ENCODE data around the gene SCMH1. TPM values are rescaled to one million over a fixed set of nuclear protein-coding genes. Genes with fewer than 3 reads are reported as not detected.
"Not testable (repeated sequence)": the region's sequence is repeated elsewhere in the genome, so short reads cannot be mapped to it uniquely, and the experiment has no call there.

Gene SCMH1
- total and polyA plus RNA-seq, 12 donors, result 29.3 to 62.5 (median 42.2) TPM

DNA sequence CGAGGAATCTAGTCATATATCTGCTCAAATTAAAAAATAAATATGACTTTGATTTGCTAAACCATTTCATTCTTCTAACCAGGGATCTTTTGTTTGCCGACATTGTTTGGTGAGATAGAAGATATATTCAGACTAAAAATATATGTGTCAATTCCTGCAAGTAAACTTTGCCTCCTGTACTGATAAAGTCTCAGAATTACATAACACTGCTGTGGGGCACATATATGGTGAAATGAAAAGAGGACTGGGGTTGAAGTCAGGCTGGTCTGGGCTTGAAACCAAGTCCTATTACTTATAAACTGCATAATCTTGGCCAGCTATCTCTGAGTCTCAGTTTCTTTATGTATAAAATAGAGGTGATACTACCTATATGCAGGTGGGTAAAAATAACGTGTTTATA lies 9.8 kb downstream of the SCMH1 start:
- Histone ChIP-seq H3K27me3 (no peaks in the 10 kb centered on the region), H3K36me3 (replicated peaks in 1 of 2) (no peaks in the 10 kb centered on the region), H3K9me3 (replicated peaks in 1 of 3) (no peaks in the 10 kb centered on the region), H3K27ac (no peak overlapping the region), H3K4me1 (replicated peaks in 1 of 2) (peaks cover 0 to 7% of the 10 kb centered on the region in 2 donors), H3K4me3 (no peak overlapping the region)
- no peak for DNase-seq
- TF ChIP-seq POLR2A (IDR thresholded peaks at IDR 0.05), result no peak
- TF ChIP-seq, protein P1, sequence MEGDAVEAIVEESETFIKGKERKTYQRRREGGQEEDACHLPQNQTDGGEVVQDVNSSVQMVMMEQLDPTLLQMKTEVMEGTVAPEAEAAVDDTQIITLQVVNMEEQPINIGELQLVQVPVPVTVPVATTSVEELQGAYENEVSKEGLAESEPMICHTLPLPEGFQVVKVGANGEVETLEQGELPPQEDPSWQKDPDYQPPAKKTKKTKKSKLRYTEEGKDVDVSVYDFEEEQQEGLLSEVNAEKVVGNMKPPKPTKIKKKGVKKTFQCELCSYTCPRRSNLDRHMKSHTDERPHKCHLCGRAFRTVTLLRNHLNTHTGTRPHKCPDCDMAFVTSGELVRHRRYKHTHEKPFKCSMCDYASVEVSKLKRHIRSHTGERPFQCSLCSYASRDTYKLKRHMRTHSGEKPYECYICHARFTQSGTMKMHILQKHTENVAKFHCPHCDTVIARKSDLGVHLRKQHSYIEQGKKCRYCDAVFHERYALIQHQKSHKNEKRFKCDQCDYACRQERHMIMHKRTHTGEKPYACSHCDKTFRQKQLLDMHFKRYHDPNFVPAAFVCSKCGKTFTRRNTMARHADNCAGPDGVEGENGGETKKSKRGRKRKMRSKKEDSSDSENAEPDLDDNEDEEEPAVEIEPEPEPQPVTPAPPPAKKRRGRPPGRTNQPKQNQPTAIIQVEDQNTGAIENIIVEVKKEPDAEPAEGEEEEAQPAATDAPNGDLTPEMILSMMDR (IDR thresholded peaks at IDR 0.05), result no peak
- 70 to 88% (median 80%) methylated on average over 3 of the region's 3 CpGs for WGBS, 4 donors
- intact Hi-C loops (cut with DNase I), result no loop called here

DNA sequence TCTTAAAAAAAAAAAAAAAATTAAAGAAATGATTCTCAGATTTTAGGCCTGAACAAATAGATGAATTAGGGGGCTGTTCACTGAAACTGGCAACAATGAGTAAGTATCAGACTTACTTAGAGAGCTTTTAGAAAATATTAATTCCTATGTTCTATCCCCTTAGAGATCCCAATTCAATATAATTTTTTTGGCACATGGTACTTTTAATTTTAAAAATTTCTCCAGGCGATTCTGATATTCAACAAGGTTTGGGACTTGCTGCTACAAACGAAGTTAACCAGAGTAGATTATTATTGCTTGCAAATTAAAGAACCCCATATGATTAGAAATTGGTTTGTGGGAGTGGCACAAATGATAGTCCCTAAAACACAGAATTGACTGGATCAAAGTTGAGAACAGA lies 11.4 kb downstream of the SCMH1 start:
- H3K36me3 ChIP-seq (replicated peaks in 1 of 2), result no peaks in the 10 kb centered on the region
- TF ChIP-seq, protein P1 (IDR thresholded peaks at IDR 0.05), result no peak
- no peak for TF ChIP-seq POLR2A (IDR thresholded peaks at IDR 0.05)
- H3K4me3 ChIP-seq, result no peak overlapping the region
- intact Hi-C loops (cut with DNase I), result no loop called here
- 89 to 96% (median 92%) methylated on average over 2 of the region's 2 CpGs for WGBS, 4 donors
- H3K27ac ChIP-seq, result no peak overlapping the region
- DNase-seq, result no peak
- no peaks in the 10 kb centered on the region for H3K9me3 ChIP-seq (replicated peaks in 1 of 3)
- H3K4me1 ChIP-seq (replicated peaks in 1 of 2), result peaks cover 0 to 13% of the 10 kb centered on the region in 2 donors
- H3K27me3 ChIP-seq, result no peaks in the 10 kb centered on the region

DNA sequence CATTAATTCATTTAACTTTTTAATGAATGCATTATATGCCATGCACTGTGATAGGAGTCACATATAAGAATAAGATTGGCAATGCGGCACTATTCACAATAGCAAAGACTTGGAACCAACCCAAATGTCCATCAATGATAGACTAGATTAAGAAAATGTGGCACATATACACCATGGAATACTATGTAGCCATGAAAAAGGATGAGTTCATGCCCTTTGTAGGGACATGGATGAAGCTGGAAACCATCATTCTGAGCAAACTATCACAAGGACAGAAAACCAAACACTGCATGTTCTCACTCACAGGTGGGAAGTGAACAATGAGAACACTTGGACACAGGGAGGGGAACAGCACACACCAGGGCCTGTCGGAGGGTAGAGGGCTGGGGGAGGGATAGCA lies 12.9 kb downstream of the SCMH1 start:
- DNase-seq; H3K9me3 ChIP-seq (replicated peaks in 1 of 3); intact Hi-C loops (cut with DNase I); H3K27ac ChIP-seq; H3K4me3 ChIP-seq; H3K36me3 ChIP-seq (replicated peaks in 1 of 2); H3K27me3 ChIP-seq: not testable (repeated sequence)
- H3K4me1 ChIP-seq (replicated peaks in 1 of 2), result peaks cover 0 to 18% of the 10 kb centered on the region in 2 donors
- WGBS, 4 donors, result 94 to 100% (median 98%) methylated on average over 2 of the region's 2 CpGs

DNA sequence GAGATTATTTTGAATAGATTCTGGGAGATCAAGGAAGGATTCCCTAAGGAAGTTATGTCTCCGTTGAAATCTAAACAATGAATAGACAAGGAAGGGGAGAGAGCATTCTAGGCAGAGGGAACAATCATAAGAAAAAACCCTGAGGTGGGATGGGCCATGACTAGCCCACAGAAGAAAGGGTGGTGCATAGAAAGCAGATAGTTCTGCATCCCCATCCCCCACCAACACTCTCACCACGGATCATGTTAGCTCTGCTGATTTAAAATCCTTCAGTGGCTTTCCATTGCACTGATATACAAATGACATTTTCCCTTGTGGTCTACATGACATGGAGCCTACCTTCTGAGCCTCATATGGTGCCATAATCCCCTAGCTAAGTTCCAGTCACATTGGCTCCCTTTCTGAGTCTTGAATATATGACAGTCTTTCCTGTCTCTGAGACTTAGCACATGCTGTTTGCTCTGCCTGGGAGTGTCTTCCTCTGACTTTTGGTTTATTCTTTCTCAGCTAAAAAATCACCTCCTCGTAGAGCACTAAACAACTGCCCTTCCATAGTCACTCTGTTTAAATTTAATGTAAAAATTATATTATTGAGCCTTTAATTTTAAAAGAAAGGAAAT lies 15.2 kb downstream of the SCMH1 start:
- intact Hi-C loops (cut with DNase I), result no loop called here
- TF ChIP-seq, protein P1 (IDR thresholded peaks at IDR 0.05), result no peak
- no peak for TF ChIP-seq POLR2A (IDR thresholded peaks at IDR 0.05)
- 67 to 79% (median 72%) methylated on average over 3 of the region's 3 CpGs for WGBS, 4 donors
- no peak for DNase-seq
- Histone ChIP-seq H3K9me3 (replicated peaks in 1 of 3) (no peaks in the 10 kb centered on the region), H3K4me1 (replicated peaks in 1 of 2) (peaks cover 0 to 22% of the 10 kb centered on the region in 2 donors), H3K27ac (no peak overlapping the region), H3K4me3 (no peak overlapping the region), H3K27me3 (no peaks in the 10 kb centered on the region), H3K36me3 (replicated peaks in 1 of 2) (no peaks in the 10 kb centered on the region)

DNA sequence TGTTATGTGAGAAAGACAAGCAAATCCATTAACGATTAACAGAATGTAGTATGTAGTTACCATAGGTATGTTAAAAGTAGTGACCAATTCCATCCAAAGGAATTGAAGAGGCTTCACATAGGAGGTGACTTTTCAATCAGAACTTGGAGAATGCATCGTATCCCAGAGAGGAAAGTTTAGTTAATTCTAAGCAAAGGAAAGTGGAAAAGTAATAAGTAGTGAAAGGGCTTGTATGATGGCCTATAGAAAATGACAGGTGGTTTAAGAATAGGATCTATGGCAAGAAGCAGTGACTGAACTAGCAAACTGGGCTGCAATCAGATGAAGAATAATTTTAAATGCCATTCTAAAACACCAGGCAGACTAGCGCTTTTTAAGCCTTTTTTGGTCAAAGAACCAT lies 16.6 kb downstream of the SCMH1 start:
- intact Hi-C loops (cut with DNase I), result no loop called here
- no peaks in the 10 kb centered on the region for H3K27me3 ChIP-seq
- no peak overlapping the region for H3K27ac ChIP-seq
- H3K4me3 ChIP-seq, result no peak overlapping the region
- peaks cover 0 to 23% of the 10 kb centered on the region in 2 donors for H3K4me1 ChIP-seq (replicated peaks in 1 of 2)
- 80 to 98% (median 96%) methylated on average over 3 of the region's 3 CpGs for WGBS, 4 donors
- no peaks in the 10 kb centered on the region for H3K9me3 ChIP-seq (replicated peaks in 1 of 3)
- DNase-seq, result no peak
- no peaks in the 10 kb centered on the region for H3K36me3 ChIP-seq (replicated peaks in 1 of 2)
- no peak for TF ChIP-seq POLR2A (IDR thresholded peaks at IDR 0.05)
- TF ChIP-seq, protein P1 (IDR thresholded peaks at IDR 0.05), result no peak
